GM06990 (cell line): ENCODE measurements around the gene LTC4S.

Experiments used
- DNase-seq: peaks from one replicate; pipeline ENCODE4 v3.0.0-alpha.2; 2011; ENCODE audit not compliant: insufficient read length; ENCODE audit errors: extremely low read depth
- H3K27me3 ChIP-seq: replicated peaks from 2 replicates; pipeline ENCODE4 v1.6.0; 2011; ENCODE audit warnings: low read length; ENCODE audit not compliant: control insufficient read depth, insufficient read depth
- H3K36me3 ChIP-seq: 2 replicates; pipeline ENCODE4 v1.5.1; 2011; ENCODE audit warnings: low read length; ENCODE audit not compliant: control insufficient read depth, insufficient read depth
- H3K4me3 ChIP-seq: replicated peaks from 2 replicates; pipeline ENCODE4 v1.5.1; 2011; ENCODE audit warnings: low read depth, mild to moderate bottlenecking, control low read depth, low read length
- CTCF ChIP-seq: IDR thresholded peaks from 2 replicates; pipeline ENCODE4 v1.5.1; 2011; ENCODE audit warnings: low read length, control low read depth, mild to moderate bottlenecking, inconsistent platforms; ENCODE audit not compliant: insufficient read depth, poor library complexity, severe bottlenecking

LTC4S gene

GRCh38 chr5:179837076-179838011, 43.6 kb downstream of the LTC4S start:
- no peak for DNase-seq
- Histone ChIP-seq H3K27me3 (no peaks in the 10 kb centered on the region), H3K36me3 (peaks cover 34% of the 10 kb centered on the region), H3K4me3 (no peak overlapping the region)
- TF ChIP-seq CTCF, result no peak

GRCh38 chr5:179839328-179840256, 45.8 kb downstream of the LTC4S start:
- no peak overlapping the region for H3K4me3 ChIP-seq
- no peak for TF ChIP-seq CTCF
- no peak for DNase-seq
- no peaks in the 10 kb centered on the region for H3K27me3 ChIP-seq
- H3K36me3 ChIP-seq, result peaks cover 21% of the 10 kb centered on the region

GRCh38 chr5:179840321-179840720, 46.5 kb downstream of the LTC4S start:
- TF ChIP-seq CTCF, result no peak
- Histone ChIP-seq H3K4me3 (no peak overlapping the region), H3K27me3 (no peaks in the 10 kb centered on the region), H3K36me3 (peaks cover 21% of the 10 kb centered on the region)
- DNase-seq, result no peak

- no peak for DNase-seq
- Histone ChIP-seq H3K27me3 (no peaks in the 10 kb centered on the region), H3K4me3 (no peak overlapping the region), H3K36me3 (peaks cover 21% of the 10 kb centered on the region)
- TF ChIP-seq CTCF, result no peak
These were observed 47.0 kb downstream of the LTC4S start for GRCh38 chr5:179840766-179841165.

GRCh38 chr5:179841621-179842020, 47.8 kb downstream of the LTC4S start:
- H3K27me3 ChIP-seq, result no peaks in the 10 kb centered on the region
- DNase-seq, result no peak
- TF ChIP-seq CTCF, result no peak
- H3K4me3 ChIP-seq, result no peak overlapping the region
- H3K36me3 ChIP-seq, result peaks cover 15% of the 10 kb centered on the region
